ENCODE measurements around the gene FANCL.

DNA sequence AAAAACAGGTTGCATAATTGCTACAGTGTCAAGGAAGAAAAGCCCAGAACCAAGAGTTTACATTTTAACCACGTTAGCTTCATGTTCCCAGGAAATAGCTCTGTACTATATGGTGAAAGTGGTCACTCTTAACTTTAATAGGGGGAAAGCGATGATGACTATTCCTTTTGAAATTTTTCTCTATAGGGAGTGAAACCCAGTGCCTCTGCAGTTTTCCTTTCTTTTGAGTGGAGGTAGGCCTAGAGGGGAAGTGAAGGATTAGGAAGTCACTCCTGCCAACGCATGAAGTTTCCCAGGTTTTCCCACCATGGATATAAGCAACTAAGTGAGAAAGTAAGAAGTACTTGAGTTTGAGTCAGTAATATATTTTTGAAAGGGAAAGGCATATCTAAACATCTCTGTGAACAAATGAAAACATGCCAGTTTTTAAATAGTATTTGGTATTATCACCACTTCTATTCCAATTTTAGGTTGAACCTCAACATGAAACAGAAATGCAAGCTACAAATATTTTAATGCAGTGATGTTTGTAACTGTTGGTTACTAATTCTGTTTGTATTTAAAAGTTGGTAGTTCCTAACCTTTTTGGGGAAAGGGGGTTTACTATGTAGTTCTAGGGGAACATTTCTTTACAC, 102.6 kb downstream of the FANCL start:
- TF ChIP-seq CTCF (IDR thresholded peaks at IDR 0.05; ENCODE audit: low read depth, low read length): no peak
- TF ChIP-seq POLR2A (IDR thresholded peaks at IDR 0.05; ENCODE audit: extremely low read depth, insufficient read length): no peak
